A673 (cell line): ENCODE data around the gene PANX2. TPM values are rescaled to one million over a fixed set of nuclear protein-coding genes. Genes with fewer than 3 reads are reported as not detected.

Experiments used
- BruUV-seq: library from RNA; stranded (reverse); fragments of 400-500 nt; replicated peaks from 2 replicates; lab custom pipeline; 2021; lab: Mats Ljungman, UMichigan
- CTCF ChIA-PET: fragments of 300-600 bp; sonication (Branson Sonifier 250); formaldehyde crosslinking; loops from one replicate; lab custom pipeline; 2022; ENCODE audit warnings: antibody characterized with exemption; lab: Charles Lee
- POLR2A ChIA-PET: fragments of 300-600 bp; sonication (Branson Sonifier 250); formaldehyde crosslinking; loops from one replicate; lab custom pipeline; 2022; ENCODE audit warnings: antibody characterized with exemption; ENCODE audit not compliant: low non-redundant PET; lab: Charles Lee
- DNase-seq: peaks from one replicate; pipeline ENCODE4 v3.0.0-alpha.2; 2015; ENCODE audit warnings: low spot score
- H3K27ac ChIP-seq: fragments of 200-600 bp; sonication (generic); 2 replicates; pipeline ENCODE4 v1.5.1; 2016; ENCODE audit warnings: mixed run types, low read depth, mild to moderate bottlenecking, mixed read lengths, antibody characterized with exemption, low read length; ENCODE audit not compliant: poor library complexity, severe bottlenecking
- H3K27me3 ChIP-seq: fragments of 200-600 bp; sonication (generic); replicated peaks from 2 replicates; pipeline ENCODE4 v1.6.1; 2017; ENCODE audit warnings: mixed run types, low read depth, mild to moderate bottlenecking, mixed read lengths, antibody characterized with exemption, low read length; ENCODE audit not compliant: insufficient read depth, poor library complexity
- H3K36me3 ChIP-seq: fragments of 200-600 bp; sonication (generic); 2 replicates; pipeline ENCODE4 v1.6.1; 2016; ENCODE audit warnings: mixed run types, mild to moderate bottlenecking, mixed read lengths, antibody characterized with exemption, low read length; ENCODE audit not compliant: insufficient read depth, poor library complexity, severe bottlenecking
- H3K4me1 ChIP-seq: fragments of 200-600 bp; sonication (generic); 2 replicates; pipeline ENCODE4 v1.6.1; 2017; ENCODE audit warnings: mixed run types, mild to moderate bottlenecking, mixed read lengths, antibody characterized with exemption, low read length; ENCODE audit not compliant: insufficient read depth, poor library complexity, severe bottlenecking
- H3K4me3 ChIP-seq: fragments of 200-600 bp; sonication (generic); 2 replicates; pipeline ENCODE4 v1.5.1; 2016; ENCODE audit warnings: low read depth, mixed run types, mild to moderate bottlenecking, mixed read lengths, low read length; ENCODE audit not compliant: poor library complexity, severe bottlenecking
- H3K9me3 ChIP-seq: fragments of 200-600 bp; sonication (generic); 2 replicates; pipeline ENCODE4 v1.6.1; 2016; ENCODE audit warnings: mixed run types, low read depth, mild to moderate bottlenecking, mixed read lengths, antibody characterized with exemption, low read length; ENCODE audit not compliant: poor library complexity, severe bottlenecking
- EZH2 ChIP-seq: fragments of 200-600 bp; sonication (generic); IDR thresholded peaks from 2 replicates; pipeline ENCODE4 v1.6.1; 2017; ENCODE audit warnings: borderline replicate concordance, low read depth, mild to moderate bottlenecking, mixed read lengths, antibody characterized with exemption, low read length; ENCODE audit not compliant: poor library complexity, severe bottlenecking
- intact Hi-C: fragments of 100-400 bp; cut with micrococcal nuclease; formaldehyde crosslinking; loops from one replicate; pipeline ENCODE4 v1.10.0; 2022; ENCODE audit not compliant: unreplicated experiment
- total RNA-seq: library from RNA; stranded (reverse); gene quantifications from 2 replicates; pipeline ENCODE4 v1.2.3, GENCODE V29; 2021
- TF ChIP-seq, protein P1 (sequence below): fragments of 300-800, 200-600 bp; sonication (generic); conservative IDR thresholded peaks from 2 replicates; pipeline ENCODE4 v1.5.1; 2017; ENCODE audit warnings: low read depth, mild to moderate bottlenecking, antibody characterized with exemption, low read length, moderate library complexity, mixed read lengths

Gene PANX2
- total RNA-seq, 1 experiment from 2014 or later, result 7.6 TPM

DNA sequence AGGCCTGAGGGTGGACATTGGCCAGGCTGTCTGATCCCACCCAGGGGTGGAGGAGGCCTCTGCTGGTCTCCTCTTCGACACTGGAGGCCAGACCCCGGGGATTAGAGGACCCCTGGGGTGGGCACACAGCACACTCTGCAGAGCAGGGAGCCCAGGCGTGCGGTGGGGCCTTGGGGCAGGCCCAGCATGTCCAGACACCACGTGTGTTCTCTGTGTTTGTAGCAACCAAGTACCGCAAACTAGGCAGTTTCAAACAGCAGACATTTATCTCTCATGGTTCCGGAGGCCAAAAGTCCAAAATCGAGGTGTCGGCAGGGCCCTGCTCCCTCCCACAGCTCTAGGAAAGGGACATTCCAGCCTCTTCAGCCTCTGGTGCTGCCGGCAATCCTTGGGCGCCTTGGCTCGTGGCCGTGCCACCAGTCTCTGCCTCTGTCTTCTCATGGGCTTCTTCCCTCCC lies 1.5 kb downstream of the PANX2 start:
- ChIA-PET CTCF (no interaction called here), POLR2A (no interaction called here)
- intact Hi-C loops, result no loop called here
- Histone ChIP-seq H3K9me3 (no peaks in the 10 kb centered on the region), H3K27ac (no peak overlapping the region), H3K36me3 (no peaks in the 10 kb centered on the region), H3K4me1 (peaks cover 4% of the 10 kb centered on the region), H3K27me3 (no peaks in the 10 kb centered on the region), H3K4me3 (no peak overlapping the region)
- BruUV-seq, result no TSS peak
- no peak for DNase-seq
- TF ChIP-seq, protein P1, sequence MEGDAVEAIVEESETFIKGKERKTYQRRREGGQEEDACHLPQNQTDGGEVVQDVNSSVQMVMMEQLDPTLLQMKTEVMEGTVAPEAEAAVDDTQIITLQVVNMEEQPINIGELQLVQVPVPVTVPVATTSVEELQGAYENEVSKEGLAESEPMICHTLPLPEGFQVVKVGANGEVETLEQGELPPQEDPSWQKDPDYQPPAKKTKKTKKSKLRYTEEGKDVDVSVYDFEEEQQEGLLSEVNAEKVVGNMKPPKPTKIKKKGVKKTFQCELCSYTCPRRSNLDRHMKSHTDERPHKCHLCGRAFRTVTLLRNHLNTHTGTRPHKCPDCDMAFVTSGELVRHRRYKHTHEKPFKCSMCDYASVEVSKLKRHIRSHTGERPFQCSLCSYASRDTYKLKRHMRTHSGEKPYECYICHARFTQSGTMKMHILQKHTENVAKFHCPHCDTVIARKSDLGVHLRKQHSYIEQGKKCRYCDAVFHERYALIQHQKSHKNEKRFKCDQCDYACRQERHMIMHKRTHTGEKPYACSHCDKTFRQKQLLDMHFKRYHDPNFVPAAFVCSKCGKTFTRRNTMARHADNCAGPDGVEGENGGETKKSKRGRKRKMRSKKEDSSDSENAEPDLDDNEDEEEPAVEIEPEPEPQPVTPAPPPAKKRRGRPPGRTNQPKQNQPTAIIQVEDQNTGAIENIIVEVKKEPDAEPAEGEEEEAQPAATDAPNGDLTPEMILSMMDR, result no peak
- TF ChIP-seq EZH2, result no peak

DNA sequence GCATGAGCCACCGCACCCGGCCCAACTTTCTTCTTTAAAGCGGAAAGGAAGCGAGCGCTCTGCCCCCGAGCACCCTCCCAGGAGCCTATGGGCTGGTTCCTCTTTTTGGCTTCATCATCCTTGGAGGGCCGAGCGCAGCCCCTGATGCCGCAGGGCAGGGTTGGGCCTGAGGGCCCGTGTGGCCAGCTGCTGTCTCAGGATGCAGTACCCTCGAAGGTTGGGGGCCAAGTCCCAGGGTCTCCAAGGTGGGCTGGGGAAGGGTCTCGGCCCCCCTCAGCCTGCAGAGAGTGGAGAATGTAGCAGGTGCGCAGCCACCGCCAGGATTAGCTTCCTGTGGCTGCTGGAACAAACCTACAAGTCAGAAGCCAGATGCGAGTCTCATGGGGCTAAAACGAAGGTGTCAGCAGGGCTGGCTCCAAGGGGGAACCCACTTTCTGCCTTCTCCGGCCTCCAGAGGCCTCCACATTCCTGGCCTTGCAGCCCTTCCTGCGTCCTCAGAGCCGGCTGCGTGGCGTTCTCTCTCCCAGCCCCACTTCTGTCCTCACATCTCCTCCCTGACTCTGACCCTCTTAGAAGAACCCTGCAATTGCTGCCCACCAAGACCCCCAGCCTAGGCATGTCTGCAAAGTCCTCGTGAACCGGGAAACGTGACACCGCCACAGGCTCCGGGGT lies 2.9 kb downstream of the PANX2 start:
- DNase-seq, result no peak
- TF ChIP-seq, protein P1, result no peak
- no peak for TF ChIP-seq EZH2
- intact Hi-C loops, result no loop called here

DNA sequence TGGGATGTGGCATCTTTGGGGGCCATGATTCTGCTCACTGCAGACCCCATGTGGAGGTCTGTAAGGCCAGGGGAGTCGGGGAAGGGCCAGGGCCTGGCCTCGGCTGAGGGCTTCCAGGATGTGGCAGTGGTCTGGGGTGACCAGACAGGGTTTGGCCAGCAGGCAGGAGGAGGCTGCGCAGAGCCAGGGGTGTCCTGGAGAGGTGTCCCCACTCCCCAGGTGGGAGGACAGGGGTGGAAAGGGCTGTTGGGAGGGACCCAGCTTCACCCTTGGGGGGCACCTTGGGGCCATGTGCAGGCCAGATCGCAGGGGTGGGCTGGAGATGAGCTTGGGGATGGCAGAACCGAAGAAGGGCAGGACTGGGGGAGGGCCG lies 3.4 kb downstream of the PANX2 start:
- no TSS peak for BruUV-seq
- no peak overlapping the region for H3K27ac ChIP-seq
- TF ChIP-seq EZH2, result no peak
- TF ChIP-seq, protein P1, result no peak
- DNase-seq, result no peak
- ChIA-PET POLR2A (no interaction called here), CTCF (interaction anchor here (0.6 kb wide), 1 partner anchor 243 kb away, joined by 4 read pairs; no protein-coding TSS in a partner anchor)
- no peaks in the 10 kb centered on the region for H3K36me3 ChIP-seq
- peaks cover 3% of the 10 kb centered on the region for H3K4me1 ChIP-seq
- H3K27me3 ChIP-seq, result no peaks in the 10 kb centered on the region
- H3K4me3 ChIP-seq, result no peak overlapping the region
- H3K9me3 ChIP-seq, result no peaks in the 10 kb centered on the region
- intact Hi-C loops, result no loop called here

More for the DNA sequence above, 2.9 kb downstream of the PANX2 start:
- Histone ChIP-seq H3K27me3 (no peaks in the 10 kb centered on the region), H3K4me3 (no peak overlapping the region), H3K36me3 (no peaks in the 10 kb centered on the region), H3K4me1 (peaks cover 4% of the 10 kb centered on the region), H3K9me3 (no peaks in the 10 kb centered on the region), H3K27ac (no peak overlapping the region)
- no TSS peak for BruUV-seq
- POLR2A ChIA-PET, result no interaction called here
- CTCF ChIA-PET, result interaction anchor here (0.6 kb wide), 1 partner anchor 242 kb away, joined by 4 read pairs; no protein-coding TSS in a partner anchor
